HG02678 (cell line): ENCODE measurements around the gene ELMO1.

ENCODE experiments used
- ATAC-seq: cut with Tn5 transposase; IDR thresholded peaks from one replicate; pipeline ENCODE4 v1.9.1; 2021; ENCODE audit warnings: mild to moderate bottlenecking, moderate library complexity; ENCODE audit not compliant: unreplicated experiment

ELMO1 gene

DNA sequence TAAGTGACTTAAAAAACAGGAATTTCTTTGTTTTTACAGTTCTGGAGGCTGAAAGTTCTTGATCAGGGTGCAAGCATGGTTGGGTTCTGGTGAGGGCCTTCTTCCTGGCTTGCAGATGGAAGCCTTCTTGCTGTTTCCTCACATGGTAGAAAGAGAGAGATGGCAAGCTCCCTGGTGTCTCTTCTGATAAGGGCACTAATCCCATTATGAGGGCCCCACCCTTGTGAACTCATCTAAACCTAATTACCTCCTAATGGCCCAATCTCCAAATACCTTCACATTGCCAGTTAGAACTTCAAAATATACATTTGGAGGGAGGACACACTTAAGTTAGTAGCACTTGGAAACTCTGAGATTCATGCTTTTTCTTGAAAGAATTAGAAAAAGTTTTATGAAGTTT lies 410.0 kb downstream of the ELMO1 start:
- ATAC-seq: no peak

GRCh38 chr7:37037286-37037685 lies 411.4 kb downstream of the ELMO1 start:
- ATAC-seq: no peak

DNA sequence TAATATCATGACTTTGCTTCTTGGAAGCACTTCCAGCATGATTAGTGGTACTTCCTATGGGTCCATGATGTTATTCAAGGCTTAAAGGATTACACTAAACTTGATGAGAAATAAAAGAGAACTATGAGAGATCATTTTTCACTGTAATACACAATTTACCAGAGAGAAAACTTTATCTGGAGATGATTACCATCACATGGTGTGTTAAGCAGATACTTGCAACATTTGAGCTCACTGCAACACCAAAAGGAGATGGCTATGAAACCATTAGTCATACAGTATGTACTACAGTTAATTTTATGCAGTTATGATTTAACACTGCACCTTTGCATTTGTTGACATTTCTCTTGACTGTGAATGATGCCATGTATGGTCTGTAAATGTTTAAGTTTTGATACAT lies 413.0 kb downstream of the ELMO1 start:
- ATAC-seq: no peak

GRCh38 chr7:37033141-37033540 lies 415.5 kb downstream of the ELMO1 start:
- no peak for ATAC-seq

- ATAC-seq: no peak
These were observed 416.4 kb downstream of the ELMO1 start for GRCh38 chr7:37032258-37032601.

DNA sequence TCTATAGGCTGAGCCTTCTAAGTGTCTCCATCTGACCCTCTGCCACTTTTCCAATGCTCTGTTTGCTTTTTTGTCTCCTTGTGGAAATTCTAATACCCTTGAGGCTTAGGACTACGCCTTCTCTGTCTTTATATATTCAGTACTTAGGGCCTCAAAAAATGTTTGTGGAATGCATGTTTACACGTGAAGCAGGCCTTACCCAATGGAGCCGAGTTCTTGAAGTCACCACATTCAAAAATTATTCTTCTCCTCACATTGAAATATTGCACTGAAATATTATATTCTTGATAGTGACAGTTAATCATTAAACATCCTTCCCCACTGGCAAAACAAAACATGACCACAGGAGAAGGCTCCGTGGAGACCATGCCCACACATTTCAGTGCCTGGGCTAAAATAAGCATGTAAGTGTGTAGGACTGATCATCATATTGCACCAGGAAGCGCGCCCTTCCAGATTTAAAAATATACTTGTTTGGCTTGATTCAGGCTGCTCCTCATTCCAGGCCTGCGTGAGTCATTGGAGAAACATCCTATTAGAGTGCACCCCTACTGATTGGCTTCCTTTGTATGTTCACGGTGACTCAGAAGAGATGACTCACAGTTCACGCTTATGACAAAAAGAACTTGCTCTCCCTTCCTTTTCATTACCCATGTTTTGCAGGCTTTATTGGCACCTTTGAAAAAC lies 416.9 kb downstream of the ELMO1 start:
- ATAC-seq: no peak

DNA sequence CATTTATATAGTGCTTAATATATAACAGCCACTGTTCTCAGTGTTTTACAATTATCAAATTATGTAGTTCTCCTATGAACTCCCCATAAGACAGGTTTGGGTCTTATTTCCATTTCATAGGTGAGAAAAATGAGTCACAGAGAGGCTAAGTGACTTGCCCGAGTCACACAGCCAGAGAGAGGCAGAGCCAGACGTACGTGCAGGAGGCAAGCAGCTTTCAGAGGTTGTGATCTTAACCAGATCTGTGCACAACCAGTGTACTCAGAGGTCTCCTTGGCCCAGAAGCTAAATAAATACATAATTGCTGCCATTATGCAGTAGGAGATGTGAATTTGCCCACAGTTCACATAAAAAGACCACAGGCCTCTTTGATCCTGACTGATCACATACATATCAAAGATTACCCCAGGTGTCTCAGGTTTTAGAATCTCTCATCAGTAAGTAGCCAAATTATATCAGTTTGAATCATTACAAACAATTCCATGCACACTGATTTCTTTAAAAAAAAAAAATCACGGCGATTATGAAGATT lies 419.7 kb downstream of the ELMO1 start:
- no peak for ATAC-seq

- ATAC-seq: no peak
These were observed 420.9 kb downstream of the ELMO1 start for GRCh38 chr7:37027557-37028341.

DNA sequence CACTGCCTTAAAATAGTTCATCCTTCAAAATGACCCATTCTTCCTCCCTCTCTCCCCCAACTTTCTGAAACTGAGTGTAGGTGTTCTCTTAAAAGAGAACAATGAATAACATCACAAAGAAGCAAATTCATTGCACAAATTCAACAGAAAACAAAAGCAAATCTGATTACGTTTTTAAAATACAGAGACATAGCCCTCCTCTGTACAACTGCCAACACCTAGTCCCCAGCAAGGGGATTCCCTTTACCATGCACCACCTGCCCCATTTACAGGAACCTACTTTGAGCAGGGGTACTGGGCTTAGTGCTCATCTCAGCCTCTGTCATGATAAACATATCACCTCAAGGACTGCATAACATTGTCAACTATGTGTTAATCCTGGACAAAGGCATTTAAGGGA lies 421.6 kb downstream of the ELMO1 start:
- no peak for ATAC-seq

- no peak for ATAC-seq
These were observed 429.7 kb downstream of the ELMO1 start for GRCh38 chr7:37018954-37019353.

DNA sequence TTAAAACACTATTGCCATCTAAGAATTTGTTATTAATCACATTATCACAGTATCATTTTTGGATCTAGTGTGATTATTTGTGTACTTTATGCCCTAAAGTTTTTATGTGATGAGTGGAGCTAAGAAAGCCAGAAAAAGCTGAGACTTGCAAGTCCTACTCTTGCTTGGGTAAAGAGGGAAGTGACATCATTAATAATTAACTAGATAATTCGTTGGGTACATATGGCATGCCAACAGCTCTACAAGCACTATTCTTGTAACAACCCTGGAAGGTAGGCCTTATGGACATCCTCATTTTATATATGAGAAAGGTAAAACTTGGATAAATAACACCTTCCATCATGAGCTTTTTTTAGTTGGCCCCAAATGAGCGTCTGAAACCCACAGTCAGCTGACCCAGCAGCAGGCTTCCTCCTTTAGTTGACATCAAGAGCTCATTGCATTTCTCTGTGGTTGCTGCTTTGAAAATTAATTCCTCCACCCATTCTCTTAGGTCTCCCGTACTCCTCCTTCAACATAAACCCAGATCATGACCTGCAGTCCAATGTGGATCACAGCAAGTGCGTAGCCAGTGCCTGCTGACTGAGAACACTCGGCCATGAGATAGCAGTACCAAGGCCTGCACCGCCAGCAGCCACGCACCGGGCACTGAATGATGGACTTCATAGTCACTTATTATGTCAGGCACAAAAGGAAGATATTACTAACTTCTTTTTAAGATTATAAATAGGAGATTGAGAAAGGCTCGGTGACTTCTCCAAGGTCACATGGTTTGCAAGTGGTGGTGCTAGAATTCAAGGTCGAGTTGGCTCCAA lies 432.4 kb downstream of the ELMO1 start:
- no peak for ATAC-seq

DNA sequence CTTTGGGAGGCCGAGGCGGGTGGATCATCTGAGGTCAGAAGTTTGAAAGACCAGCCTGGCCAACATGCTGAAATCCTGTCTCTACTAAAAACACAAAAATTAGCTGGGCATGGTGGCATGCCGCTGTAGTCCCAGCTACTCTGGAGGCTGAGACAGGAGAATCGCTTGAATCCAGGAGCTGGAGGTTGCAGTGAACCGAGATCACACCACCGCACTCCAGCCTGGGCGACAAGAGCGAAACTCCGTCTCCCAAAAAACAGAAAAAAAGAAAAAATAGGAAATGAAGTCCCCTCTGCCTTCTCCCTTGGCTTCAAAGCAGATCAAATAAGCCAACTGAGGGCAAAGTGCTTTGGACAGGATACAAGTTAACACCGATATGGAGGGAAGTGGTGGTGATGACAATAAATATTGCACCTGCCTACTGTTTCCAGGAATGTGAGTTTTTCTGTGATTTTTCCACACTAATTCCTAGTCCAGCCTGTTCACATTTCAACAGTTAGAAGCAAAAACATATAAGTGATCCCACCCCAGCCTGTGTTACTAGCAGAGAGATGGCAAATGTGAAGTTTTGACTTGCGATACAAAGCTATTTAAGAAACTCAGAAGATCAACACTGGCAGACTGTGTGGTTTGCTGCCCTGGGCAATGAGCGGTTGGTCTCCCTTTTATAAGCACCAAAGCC lies 433.2 kb downstream of the ELMO1 start:
- ATAC-seq: no peak

DNA sequence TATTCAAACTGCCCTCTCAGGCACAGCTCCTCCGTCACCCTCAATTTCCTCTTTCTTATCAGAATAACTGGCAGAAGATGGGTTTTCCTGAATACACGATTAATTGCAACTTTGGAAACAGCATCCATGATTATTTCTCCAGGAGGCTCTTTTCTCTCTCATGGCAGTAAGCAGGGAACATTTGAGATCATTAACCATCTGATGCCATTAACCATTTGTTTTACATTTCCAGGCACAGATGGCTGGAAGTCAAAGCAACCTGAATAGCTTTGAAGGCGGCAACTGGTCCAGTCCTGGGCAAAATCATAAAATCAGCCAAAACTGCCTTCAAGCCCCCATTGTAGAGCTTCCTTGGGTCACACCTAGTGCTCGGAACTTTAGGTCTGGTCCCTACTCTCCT lies 434.9 kb downstream of the ELMO1 start:
- ATAC-seq: no peak

GRCh38 chr7:37011151-37011890 lies 437.3 kb downstream of the ELMO1 start:
- ATAC-seq: no peak

GRCh38 chr7:37009125-37009675 lies 439.5 kb downstream of the ELMO1 start:
- no peak for ATAC-seq

DNA sequence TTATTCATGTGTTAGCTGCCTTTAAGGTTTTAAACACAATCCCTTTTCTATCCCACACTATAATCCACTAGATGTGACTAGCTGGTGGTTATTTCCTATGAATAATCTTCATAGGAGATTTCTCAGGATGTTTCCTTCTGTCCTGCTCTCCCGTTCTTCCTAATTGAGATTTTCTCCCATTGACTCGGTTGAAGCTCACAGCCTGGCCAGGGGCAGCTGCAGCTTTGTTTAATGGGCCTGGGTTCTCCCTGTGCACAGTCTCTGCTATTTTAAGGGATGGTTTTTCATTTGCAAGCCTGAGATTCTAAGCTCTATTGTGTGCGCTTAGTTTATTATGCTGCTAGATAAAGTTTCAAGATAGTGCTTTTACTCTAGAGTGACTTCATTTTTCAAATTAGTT lies 441.0 kb downstream of the ELMO1 start:
- no peak for ATAC-seq

- ATAC-seq: no peak
These were observed 441.4 kb downstream of the ELMO1 start for GRCh38 chr7:37007268-37007667.

GRCh38 chr7:37006764-37007163 lies 441.9 kb downstream of the ELMO1 start:
- ATAC-seq: no peak

GRCh38 chr7:37000511-37000910 lies 448.2 kb downstream of the ELMO1 start:
- ATAC-seq: no peak
